ENCODE data around the gene MMD. TPM values are rescaled to one million over a fixed set of nuclear protein-coding genes. Genes with fewer than 3 reads are reported as not detected.

Gene MMD
- total and polyA plus RNA-seq, 2 of the 13 experiments (the other 11 are each of a cell fraction or from before 2014, with no cell fraction given): 121 to 225 TPM

DNA sequence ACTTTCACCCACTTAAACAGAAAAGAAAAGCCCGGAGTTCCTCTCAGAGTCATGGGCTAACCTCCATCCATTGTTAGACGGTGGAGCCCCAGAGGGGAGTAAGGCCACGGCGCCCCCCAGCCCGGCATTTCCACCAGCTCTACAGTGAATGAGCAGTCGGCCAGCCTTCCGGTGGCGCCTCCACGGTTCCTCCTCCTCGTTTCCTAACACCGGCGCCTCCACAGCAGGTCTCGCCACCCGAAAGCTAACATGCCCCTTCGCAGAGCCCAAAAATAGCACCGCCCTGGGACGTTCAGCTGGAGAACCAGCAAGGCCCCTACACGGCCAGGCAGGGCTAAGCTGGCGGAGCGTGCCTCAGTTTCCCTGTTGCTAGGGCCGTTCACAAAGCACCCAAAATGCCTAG, 858 bp downstream of the MMD start (continued):
- TF ChIP-seq KLF13 (CRISPR knock-in tag; IDR thresholded peaks at IDR 0.05) (0 out of 2 replicates have a peak, but pooled peaks have one; percentile 30), NR0B2 (CRISPR knock-in tag; IDR thresholded peaks at IDR 0.05) (no peak), MED1 (CRISPR knock-in tag; IDR thresholded peaks at IDR 0.05) (peak; percentile 58), ZNF83 (CRISPR knock-in tag; IDR thresholded peaks at IDR 0.05; ENCODE audit: borderline replicate concordance) (0 out of 2 replicates have a peak, but pooled peaks have one; percentile 46), ONECUT2 (CRISPR knock-in tag; IDR thresholded peaks at IDR 0.05) (no peak), SKIL (CRISPR knock-in tag; IDR thresholded peaks at IDR 0.05; ENCODE audit: borderline replicate concordance) (no peak), NR2F6 (IDR thresholded peaks at IDR 0.05) (no peak), NR2F6 (CRISPR knock-in tag; IDR thresholded peaks at IDR 0.05) (peak; percentile 23; the same call in 1 of the 2 replicates), HMGXB4 (CRISPR knock-in tag; IDR thresholded peaks at IDR 0.05; ENCODE audit: borderline replicate concordance in 1 of 2, low read depth in 1 of 2) (no peak; a peak in 2 of 4 replicates), HOXA3 (CRISPR knock-in tag; IDR thresholded peaks at IDR 0.05) (0 out of 2 replicates have a peak, but pooled peaks have one; percentile 38)
- TF ChIP-seq, protein P1, sequence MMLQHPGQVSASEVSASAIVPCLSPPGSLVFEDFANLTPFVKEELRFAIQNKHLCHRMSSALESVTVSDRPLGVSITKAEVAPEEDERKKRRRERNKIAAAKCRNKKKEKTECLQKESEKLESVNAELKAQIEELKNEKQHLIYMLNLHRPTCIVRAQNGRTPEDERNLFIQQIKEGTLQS (CRISPR knock-in tag; IDR thresholded peaks at IDR 0.05): no peak
- TF ChIP-seq, protein P2, sequence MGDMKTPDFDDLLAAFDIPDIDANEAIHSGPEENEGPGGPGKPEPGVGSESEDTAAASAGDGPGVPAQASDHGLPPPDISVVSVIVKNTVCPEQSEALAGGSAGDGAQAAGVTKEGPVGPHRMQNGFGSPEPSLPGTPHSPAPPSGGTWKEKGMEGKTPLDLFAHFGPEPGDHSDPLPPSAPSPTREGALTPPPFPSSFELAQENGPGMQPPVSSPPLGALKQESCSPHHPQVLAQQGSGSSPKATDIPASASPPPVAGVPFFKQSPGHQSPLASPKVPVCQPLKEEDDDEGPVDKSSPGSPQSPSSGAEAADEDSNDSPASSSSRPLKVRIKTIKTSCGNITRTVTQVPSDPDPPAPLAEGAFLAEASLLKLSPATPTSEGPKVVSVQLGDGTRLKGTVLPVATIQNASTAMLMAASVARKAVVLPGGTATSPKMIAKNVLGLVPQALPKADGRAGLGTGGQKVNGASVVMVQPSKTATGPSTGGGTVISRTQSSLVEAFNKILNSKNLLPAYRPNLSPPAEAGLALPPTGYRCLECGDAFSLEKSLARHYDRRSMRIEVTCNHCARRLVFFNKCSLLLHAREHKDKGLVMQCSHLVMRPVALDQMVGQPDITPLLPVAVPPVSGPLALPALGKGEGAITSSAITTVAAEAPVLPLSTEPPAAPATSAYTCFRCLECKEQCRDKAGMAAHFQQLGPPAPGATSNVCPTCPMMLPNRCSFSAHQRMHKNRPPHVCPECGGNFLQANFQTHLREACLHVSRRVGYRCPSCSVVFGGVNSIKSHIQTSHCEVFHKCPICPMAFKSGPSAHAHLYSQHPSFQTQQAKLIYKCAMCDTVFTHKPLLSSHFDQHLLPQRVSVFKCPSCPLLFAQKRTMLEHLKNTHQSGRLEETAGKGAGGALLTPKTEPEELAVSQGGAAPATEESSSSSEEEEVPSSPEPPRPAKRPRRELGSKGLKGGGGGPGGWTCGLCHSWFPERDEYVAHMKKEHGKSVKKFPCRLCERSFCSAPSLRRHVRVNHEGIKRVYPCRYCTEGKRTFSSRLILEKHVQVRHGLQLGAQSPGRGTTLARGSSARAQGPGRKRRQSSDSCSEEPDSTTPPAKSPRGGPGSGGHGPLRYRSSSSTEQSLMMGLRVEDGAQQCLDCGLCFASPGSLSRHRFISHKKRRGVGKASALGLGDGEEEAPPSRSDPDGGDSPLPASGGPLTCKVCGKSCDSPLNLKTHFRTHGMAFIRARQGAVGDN (CRISPR knock-in tag; IDR thresholded peaks at IDR 0.05): peak; percentile 83; the same call in 1 of the 2 replicates
- TF ChIP-seq, protein P3, sequence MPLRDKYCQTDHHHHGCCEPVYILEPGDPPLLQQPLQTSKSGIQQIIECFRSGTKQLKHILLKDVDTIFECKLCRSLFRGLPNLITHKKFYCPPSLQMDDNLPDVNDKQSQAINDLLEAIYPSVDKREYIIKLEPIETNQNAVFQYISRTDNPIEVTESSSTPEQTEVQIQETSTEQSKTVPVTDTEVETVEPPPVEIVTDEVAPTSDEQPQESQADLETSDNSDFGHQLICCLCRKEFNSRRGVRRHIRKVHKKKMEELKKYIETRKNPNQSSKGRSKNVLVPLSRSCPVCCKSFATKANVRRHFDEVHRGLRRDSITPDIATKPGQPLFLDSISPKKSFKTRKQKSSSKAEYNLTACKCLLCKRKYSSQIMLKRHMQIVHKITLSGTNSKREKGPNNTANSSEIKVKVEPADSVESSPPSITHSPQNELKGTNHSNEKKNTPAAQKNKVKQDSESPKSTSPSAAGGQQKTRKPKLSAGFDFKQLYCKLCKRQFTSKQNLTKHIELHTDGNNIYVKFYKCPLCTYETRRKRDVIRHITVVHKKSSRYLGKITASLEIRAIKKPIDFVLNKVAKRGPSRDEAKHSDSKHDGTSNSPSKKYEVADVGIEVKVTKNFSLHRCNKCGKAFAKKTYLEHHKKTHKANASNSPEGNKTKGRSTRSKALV (CRISPR knock-in tag; IDR thresholded peaks at IDR 0.05): 0 out of 2 replicates have a peak, but pooled peaks have one; percentile 39
- TF ChIP-seq, protein P4, sequence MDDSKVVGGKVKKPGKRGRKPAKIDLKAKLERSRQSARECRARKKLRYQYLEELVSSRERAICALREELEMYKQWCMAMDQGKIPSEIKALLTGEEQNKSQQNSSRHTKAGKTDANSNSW (CRISPR knock-in tag; IDR thresholded peaks at IDR 0.05; ENCODE audit: borderline replicate concordance): 0 out of 2 replicates have a peak, but pooled peaks have one; percentile 34
